ENCODE results near the gene RGS4.

Gene RGS4

DNA sequence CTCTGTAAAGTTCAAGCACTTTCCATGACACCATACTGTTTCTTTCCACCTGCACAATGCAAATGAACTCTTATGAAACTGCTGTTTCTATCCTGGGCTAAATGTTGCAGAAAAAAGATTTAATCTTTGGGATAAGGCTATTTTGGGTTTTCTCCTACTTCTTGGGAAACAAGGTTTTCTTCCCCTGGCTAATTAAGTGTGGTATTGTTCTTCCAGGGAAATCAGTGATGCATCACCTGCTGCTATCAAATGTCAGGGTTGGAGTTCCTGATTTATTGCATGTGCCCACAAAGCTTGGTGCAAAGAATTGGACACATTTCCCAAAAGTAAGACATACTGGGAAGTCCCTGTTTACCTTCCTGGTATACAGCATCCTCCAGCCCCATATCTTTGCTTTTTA lies 6.0 kb upstream of the RGS4 start:
- TF ChIP-seq, protein P1, sequence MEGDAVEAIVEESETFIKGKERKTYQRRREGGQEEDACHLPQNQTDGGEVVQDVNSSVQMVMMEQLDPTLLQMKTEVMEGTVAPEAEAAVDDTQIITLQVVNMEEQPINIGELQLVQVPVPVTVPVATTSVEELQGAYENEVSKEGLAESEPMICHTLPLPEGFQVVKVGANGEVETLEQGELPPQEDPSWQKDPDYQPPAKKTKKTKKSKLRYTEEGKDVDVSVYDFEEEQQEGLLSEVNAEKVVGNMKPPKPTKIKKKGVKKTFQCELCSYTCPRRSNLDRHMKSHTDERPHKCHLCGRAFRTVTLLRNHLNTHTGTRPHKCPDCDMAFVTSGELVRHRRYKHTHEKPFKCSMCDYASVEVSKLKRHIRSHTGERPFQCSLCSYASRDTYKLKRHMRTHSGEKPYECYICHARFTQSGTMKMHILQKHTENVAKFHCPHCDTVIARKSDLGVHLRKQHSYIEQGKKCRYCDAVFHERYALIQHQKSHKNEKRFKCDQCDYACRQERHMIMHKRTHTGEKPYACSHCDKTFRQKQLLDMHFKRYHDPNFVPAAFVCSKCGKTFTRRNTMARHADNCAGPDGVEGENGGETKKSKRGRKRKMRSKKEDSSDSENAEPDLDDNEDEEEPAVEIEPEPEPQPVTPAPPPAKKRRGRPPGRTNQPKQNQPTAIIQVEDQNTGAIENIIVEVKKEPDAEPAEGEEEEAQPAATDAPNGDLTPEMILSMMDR (IDR thresholded peaks at IDR 0.05; ENCODE audit: control insufficient read depth, insufficient read depth, low read depth, low read length, missing control alignments), result no peak
- DNase-seq (ENCODE audit: low read depth), result no peak
- no peak overlapping the region for H3K4me3 ChIP-seq (ENCODE audit: control insufficient read depth, low read depth, low read length)

GRCh38 chr1:163063610-163064009 lies 5.6 kb upstream of the RGS4 start:
- TF ChIP-seq, protein P1 (IDR thresholded peaks at IDR 0.05; ENCODE audit: control insufficient read depth, insufficient read depth, low read depth, low read length, missing control alignments), result no peak
- no peak overlapping the region for H3K4me3 ChIP-seq (ENCODE audit: control insufficient read depth, low read depth, low read length)
- DNase-seq (ENCODE audit: low read depth), result no peak

DNA sequence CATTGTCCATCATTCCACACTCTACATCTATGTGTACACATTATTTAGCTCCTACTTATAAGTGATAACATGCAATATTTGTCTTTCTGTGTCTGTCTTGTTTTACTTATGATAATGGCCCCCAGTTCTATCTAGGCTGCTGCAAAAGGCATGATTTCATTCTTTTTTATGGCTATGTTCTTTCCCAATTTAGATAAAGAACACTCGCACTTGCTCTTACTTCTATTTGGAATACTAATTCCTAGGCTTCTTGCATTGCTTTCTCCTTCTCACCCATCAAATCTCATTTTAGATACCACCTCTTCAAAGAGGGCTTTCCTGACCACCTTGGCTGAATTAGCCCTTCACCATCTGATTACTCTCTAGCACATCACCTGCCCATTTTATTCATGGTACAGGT lies 3.0 kb upstream of the RGS4 start:
- TF ChIP-seq, protein P1 (IDR thresholded peaks at IDR 0.05; ENCODE audit: control insufficient read depth, insufficient read depth, low read depth, low read length, missing control alignments), result no peak
- no peak for DNase-seq (ENCODE audit: low read depth)
- H3K4me3 ChIP-seq (ENCODE audit: control insufficient read depth, low read depth, low read length), result no peak overlapping the region

DNA sequence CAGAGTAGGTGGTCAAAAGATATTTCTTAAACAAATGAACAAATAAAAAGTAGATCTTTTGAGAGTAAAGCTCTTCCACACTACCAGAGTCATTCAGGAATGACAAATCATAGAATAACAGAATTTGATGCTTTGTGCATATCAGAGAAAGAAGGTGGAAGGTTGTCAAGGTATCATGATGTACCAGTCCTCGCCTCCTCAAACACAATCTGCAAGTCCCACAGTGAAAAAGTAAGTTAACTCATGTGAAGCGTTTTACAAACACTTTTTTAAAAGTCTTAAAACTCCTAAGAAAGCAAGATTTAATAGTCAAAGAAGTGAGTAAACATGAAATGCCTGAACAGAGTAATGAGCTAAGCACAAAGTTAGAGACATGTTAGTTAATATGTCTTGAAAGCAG lies 2.5 kb upstream of the RGS4 start:
- no peak overlapping the region for H3K4me3 ChIP-seq (ENCODE audit: control insufficient read depth, low read depth, low read length)
- DNase-seq (ENCODE audit: low read depth), result no peak
- TF ChIP-seq, protein P1 (IDR thresholded peaks at IDR 0.05; ENCODE audit: control insufficient read depth, insufficient read depth, low read depth, low read length, missing control alignments), result no peak

DNA sequence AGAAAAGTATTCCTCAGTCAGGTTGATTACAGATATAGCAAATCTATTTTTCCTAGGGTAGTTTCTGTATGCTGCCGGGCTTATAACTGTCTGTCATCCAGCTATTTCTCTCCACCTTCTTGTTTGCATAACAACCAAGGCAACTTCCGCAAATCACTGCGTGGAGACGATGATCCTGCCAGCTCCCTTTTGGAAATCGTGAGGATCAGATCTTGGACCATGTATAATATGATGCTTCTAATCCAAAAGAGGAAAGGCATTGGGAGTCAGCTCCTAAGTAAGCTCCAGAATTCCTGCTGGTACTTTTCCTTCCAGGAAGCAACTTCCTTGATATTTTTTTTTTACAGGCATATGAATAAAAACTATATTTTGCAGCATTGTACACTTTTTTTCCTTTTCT lies 445 bp upstream of the RGS4 start:
- DNase-seq (ENCODE audit: low read depth), result no peak
- TF ChIP-seq, protein P1 (IDR thresholded peaks at IDR 0.05; ENCODE audit: control insufficient read depth, insufficient read depth, low read depth, low read length, missing control alignments), result no peak
- H3K4me3 ChIP-seq (ENCODE audit: control insufficient read depth, low read depth, low read length), result peak overlapping the region; percentile 46

DNA sequence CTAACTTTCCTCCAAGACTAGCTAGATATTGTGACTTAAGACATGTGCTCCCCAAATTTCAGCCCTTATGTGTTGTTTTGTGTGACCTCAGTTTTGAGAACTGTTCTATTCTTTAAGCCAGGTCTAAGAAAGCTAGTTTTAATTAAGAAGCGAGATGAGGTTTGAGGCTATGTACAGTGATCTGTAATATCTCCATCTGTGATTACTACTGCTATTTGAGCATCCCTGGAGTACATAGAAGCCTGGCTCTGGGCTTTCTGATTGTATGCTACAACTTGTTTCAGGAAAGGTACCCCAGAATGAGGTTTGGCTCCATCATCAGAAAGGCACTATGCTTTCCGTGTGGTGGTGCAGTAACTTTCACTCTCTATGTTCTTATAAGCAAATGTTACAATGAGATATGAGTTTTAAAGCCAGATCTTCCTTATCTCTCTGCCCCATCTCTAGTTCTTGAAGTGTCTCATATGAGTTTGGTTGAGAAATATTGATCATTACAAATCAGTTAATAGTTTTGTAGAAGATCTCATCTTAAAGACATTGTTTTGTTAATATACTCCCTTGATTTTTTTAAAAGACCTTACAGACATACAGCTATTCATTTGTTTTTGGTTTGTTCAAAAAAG lies 605 bp downstream of the RGS4 start:
- TF ChIP-seq, protein P1 (IDR thresholded peaks at IDR 0.05; ENCODE audit: control insufficient read depth, insufficient read depth, low read depth, low read length, missing control alignments), result no peak
- H3K4me3 ChIP-seq (ENCODE audit: control insufficient read depth, low read depth, low read length), result peak overlapping the region; percentile 46
- DNase-seq (ENCODE audit: low read depth), result no peak
